IMR-90 (cell line): ENCODE results near the gene IL1RAPL1.

ENCODE experiments used
- MAFK ChIP-seq: IDR thresholded peaks from 2 replicates; pipeline ENCODE4 v1.6.1; 2012; ENCODE audit warnings: low read depth, low read length, improper control_type of control experiment
- MXI1 ChIP-seq: IDR thresholded peaks from 2 replicates; pipeline ENCODE4 v1.6.1; 2012; ENCODE audit warnings: low read depth, mild to moderate bottlenecking, low read length, moderate library complexity, borderline replicate concordance
- POLR2A ChIP-seq: IDR thresholded peaks from 2 replicates; pipeline ENCODE4 v1.6.1; 2012; ENCODE audit warnings: mild to moderate bottlenecking, low read depth, low read length
- TF ChIP-seq, protein P1 (sequence below): conservative IDR thresholded peaks from 2 replicates; pipeline ENCODE4 v1.5.1; 2012; ENCODE audit warnings: mild to moderate bottlenecking, low read depth, low read length, improper control_type of control experiment

DNA sequence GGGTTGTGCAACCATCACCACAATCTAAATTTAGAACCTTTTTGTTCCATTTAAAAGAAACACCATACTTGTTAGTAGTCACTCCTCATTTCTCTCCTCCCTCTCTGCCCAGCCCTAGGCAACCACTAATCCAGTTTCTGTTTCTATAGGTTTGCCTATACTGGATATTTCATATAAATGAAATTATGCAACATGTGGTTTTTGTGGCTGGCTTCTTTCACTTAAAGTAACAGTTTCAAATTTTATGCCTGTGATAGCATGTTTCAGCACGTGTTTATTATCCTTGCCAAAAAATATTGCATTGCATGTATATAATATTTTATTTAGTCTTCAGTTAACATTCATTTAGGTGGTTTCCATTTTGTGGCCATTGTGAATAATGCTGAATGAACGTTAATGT lies 437.6 kb downstream of the IL1RAPL1 start:
- TF ChIP-seq, protein P1, sequence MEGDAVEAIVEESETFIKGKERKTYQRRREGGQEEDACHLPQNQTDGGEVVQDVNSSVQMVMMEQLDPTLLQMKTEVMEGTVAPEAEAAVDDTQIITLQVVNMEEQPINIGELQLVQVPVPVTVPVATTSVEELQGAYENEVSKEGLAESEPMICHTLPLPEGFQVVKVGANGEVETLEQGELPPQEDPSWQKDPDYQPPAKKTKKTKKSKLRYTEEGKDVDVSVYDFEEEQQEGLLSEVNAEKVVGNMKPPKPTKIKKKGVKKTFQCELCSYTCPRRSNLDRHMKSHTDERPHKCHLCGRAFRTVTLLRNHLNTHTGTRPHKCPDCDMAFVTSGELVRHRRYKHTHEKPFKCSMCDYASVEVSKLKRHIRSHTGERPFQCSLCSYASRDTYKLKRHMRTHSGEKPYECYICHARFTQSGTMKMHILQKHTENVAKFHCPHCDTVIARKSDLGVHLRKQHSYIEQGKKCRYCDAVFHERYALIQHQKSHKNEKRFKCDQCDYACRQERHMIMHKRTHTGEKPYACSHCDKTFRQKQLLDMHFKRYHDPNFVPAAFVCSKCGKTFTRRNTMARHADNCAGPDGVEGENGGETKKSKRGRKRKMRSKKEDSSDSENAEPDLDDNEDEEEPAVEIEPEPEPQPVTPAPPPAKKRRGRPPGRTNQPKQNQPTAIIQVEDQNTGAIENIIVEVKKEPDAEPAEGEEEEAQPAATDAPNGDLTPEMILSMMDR = no peak
- TF ChIP-seq MXI1 (no peak), MAFK (no peak), POLR2A (no peak)
